Stomach (tissue), 9 donors: ENCODE results near the gene C4orf50. TPM values are rescaled to one million over a fixed set of nuclear protein-coding genes. Genes with fewer than 3 reads are reported as not detected.

Experiments used
- DNase-seq, 2 donors: peaks; one replicate each; pipeline versions ENCODE4 v3.0.0 to v3.0.0-alpha.2; 2013 to 2019
- H3K27ac ChIP-seq, 5 donors: fragments of 200-600 bp in 4 of 5; sonication (generic) in 4 of 5; one replicate each; pipeline ENCODE4 v1.5.1; 2013 to 2019; ENCODE audit warnings: mild to moderate bottlenecking in 1 of 5, moderate library complexity in 1 of 5
- H3K27me3 ChIP-seq, 3 donors: fragments of 200-600 bp; sonication (generic); one replicate each; pipeline ENCODE4 v1.5.1; 2017 to 2019; ENCODE audit warnings: mixed run types in 1 of 3
- H3K36me3 ChIP-seq, 4 donors: fragments of 200-600 bp; sonication (generic); 1 replicate in 3 of 4; 2 replicates in 1 of 4; pipeline ENCODE4 v1.5.1; 2016 to 2019
- H3K4me1 ChIP-seq, 4 donors: fragments of 200-600 bp; sonication (generic); one replicate each; pipeline ENCODE4 v1.5.1; 2016 to 2019
- H3K4me3 ChIP-seq, 4 donors: fragments of 200-600 bp; sonication (generic) in 3 of 4; one replicate each; pipeline ENCODE4 v1.5.1; 2016 to 2019; ENCODE audit warnings: mild to moderate bottlenecking in 1 of 4
- H3K9me3 ChIP-seq, 4 donors: fragments of 200-600 bp; sonication (generic); one replicate each; pipeline ENCODE4 v1.5.1; 2016 to 2019
- CTCF ChIP-seq, 7 experiments: fragments of 450-650 bp in 4 of 7; fragments of 200-600 bp in 3 of 7; sonication (generic) in 3 of 7; IDR thresholded peaks; one replicate each; pipeline ENCODE4 v1.5.1; 2016 to 2019; ENCODE audit warnings: antibody characterized with exemption in 7 of 7, control low read depth in 2 of 7, mild to moderate bottlenecking in 1 of 7
- EP300 ChIP-seq: sonication (generic); formaldehyde crosslinking; IDR thresholded peaks from one replicate; pipeline ENCODE4 v1.6.1; 2017; ENCODE audit warnings: antibody characterized with exemption
- POLR2A ChIP-seq, 4 donors: fragments of 450-650 bp; IDR thresholded peaks; one replicate each; pipeline ENCODE4 v1.6.1; 2016; ENCODE audit warnings: antibody characterized with exemption in 4 of 4, control low read depth in 2 of 4, mild to moderate bottlenecking in 1 of 4, moderate library complexity in 1 of 4
- POLR2AphosphoS5 ChIP-seq, 3 donors: sonication (generic); formaldehyde crosslinking; IDR thresholded peaks; one replicate each; pipeline ENCODE4 v1.6.1; 2016; ENCODE audit warnings: antibody characterized with exemption in 3 of 3
- WGBS, 5 donors: extraction: QIAGEN DNeasy Blood & Tissue Kit in 3 of 5; methylation state at CpG; one replicate each; pipeline versions ENCODE4 v1.1.5 to v1.1.7; 2013 to 2018; 5-methylcytosine and 5-hydroxymethylcytosine counted together
- intact Hi-C: fragments of 100-400 bp; cut with DNase I; formaldehyde crosslinking; loops from one replicate; pipeline ENCODE4 v1.15.1; 2023; ENCODE audit warnings: low total_unique reads
- polyA plus RNA-seq, 3 donors: library from polyadenylated mRNA; stranded (reverse); fragments of 200-250 nt; gene quantifications; one replicate each; pipeline ENCODE4 v1.2.3, GENCODE V29; 2013
- total RNA-seq, 5 donors: library from RNA; depleted of rRNA; stranded (reverse); fragments of >200 nt; gene quantifications; one replicate each; pipeline versions ENCODE4 v1.1.0 to v1.2.3, GENCODE V29; 2014 to 2016
- donor health status: healthy with polysubstance abuse.
- donor health status: Bipolar disorder and iron deficiency.
- donor health status: healthy.

C4orf50 gene
- total and polyA plus RNA-seq, 8 donors, result under 0.01 to 1.8 (median 0.85) TPM; not detected in 4

- H3K4me3 ChIP-seq, result no peak overlapping the region
- intact Hi-C loops, result no loop called here
- H3K27me3 ChIP-seq, result peaks cover 0 to 42% (median 9%) of the 10 kb centered on the region in 3 donors
- H3K36me3 ChIP-seq, result no peaks in the 10 kb centered on the region
- WGBS, 5 donors, result 84 to 89% (median 88%) methylated on average over 13 of the region's 13 CpGs
- H3K9me3 ChIP-seq, result no peaks in the 10 kb centered on the region
- no peak overlapping the region for H3K27ac ChIP-seq
- TF ChIP-seq EP300, result no peak
- TF ChIP-seq POLR2AphosphoS5 (IDR thresholded peaks at IDR 0.05), result no peak
- TF ChIP-seq CTCF (IDR thresholded peaks at IDR 0.05), result no peak
- no peak for TF ChIP-seq POLR2A (IDR thresholded peaks at IDR 0.05)
- H3K4me1 ChIP-seq, result peaks cover 0 to 14% (median 3%) of the 10 kb centered on the region in 4 donors
- DNase-seq, result peak in 1 of 2 donors; percentile 10
Measured at GRCh38 chr4:5960252-5960880, 57.9 kb downstream of the C4orf50 start.

DNA sequence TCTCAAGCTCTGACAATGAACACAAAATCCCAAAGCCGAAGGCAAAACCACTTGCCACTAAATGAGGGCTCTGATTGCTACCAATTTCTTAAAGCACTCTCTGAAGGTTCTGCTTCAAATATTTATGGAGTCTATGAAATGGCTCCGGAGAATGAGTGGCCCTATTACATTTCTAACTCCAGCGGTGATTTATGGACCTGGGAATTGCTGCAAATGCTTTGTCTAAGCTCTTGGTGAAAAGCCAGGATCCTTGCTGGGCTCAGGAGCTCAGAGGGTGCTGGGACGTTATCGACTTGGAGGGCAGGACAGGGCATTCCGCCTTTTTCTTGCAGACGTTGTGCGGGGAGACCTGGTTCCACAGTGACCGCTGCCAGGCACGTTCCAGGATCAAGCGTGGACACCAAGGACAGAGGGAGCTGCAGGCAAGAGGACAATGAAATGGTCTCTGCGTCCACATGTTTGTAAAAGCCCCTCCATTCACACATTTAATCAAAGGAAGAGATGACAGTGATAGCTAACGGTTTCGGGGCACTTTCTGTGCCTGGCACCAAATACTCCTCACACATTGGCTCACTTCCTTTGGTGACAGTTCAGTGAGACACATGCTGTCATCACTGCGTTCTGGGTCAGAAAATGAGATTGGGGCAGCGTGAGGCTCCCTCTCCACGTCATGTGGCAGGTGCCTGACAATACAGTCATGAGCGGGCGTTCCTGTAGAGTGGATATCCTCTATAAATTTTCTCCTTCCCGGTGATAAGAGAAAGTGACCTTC is 58.8 kb downstream of the C4orf50 start:
- WGBS, 5 donors, result 67 to 77% (median 72%) methylated on average over 20 of the region's 20 CpGs
- Histone ChIP-seq H3K27ac (no peak overlapping the region), H3K4me1 (peaks cover 0 to 14% (median 3%) of the 10 kb centered on the region in 4 donors), H3K36me3 (no peaks in the 10 kb centered on the region), H3K27me3 (peaks cover 0 to 39% (median 9%) of the 10 kb centered on the region in 3 donors), H3K4me3 (no peak overlapping the region), H3K9me3 (no peaks in the 10 kb centered on the region)
- no peak for TF ChIP-seq EP300
- TF ChIP-seq POLR2A (IDR thresholded peaks at IDR 0.05), result no peak
- no peak for TF ChIP-seq CTCF (IDR thresholded peaks at IDR 0.05)
- no peak for TF ChIP-seq POLR2AphosphoS5 (IDR thresholded peaks at IDR 0.05)
- intact Hi-C loops, result no loop called here
- peak in 1 of 2 donors; percentile 13 for DNase-seq

DNA sequence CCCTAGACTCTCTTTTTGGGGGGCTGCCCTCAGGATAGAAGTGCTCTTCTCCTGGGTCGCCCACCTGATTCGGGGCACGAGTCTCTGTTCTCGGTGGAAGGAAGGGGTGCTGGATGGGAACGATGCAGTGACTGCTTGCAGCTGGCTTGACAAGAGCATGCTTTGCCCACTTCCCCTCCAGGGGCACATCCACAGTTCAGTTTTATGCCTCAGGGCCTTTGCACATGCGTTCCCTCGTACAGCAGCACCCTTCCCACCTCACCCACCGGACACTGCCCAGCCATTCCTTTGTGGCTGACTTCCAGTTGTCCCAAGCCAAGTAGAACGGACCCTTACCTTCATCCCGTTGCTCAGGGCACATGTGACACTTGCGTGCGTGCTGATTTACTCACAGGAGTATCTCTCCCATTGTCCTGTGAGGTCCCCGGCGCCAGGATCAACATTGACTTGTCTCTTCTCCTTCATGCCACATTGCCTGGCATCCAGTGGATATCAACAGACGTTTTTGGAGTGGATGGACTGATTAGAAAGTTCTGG is 60.0 kb downstream of the C4orf50 start:
- no peak overlapping the region for H3K4me3 ChIP-seq
- peaks cover 0 to 14% (median 3%) of the 10 kb centered on the region in 4 donors for H3K4me1 ChIP-seq
- H3K9me3 ChIP-seq, result no peaks in the 10 kb centered on the region
- no peak for DNase-seq
- WGBS, 5 donors, result 84 to 89% (median 86%) methylated on average over 12 to 15 of the region's 15 CpGs
- TF ChIP-seq CTCF (IDR thresholded peaks at IDR 0.05), result no peak
- TF ChIP-seq EP300, result no peak
- TF ChIP-seq POLR2A (IDR thresholded peaks at IDR 0.05), result no peak
- TF ChIP-seq POLR2AphosphoS5 (IDR thresholded peaks at IDR 0.05), result no peak
- peaks cover 0 to 50% (median 12%) of the 10 kb centered on the region in 3 donors for H3K27me3 ChIP-seq
- no peak overlapping the region for H3K27ac ChIP-seq
- intact Hi-C loops, result no loop called here
- H3K36me3 ChIP-seq, result no peaks in the 10 kb centered on the region

GRCh38 chr4:5957076-5957475 is 61.2 kb downstream of the C4orf50 start:
- H3K36me3 ChIP-seq, result no peaks in the 10 kb centered on the region
- H3K27me3 ChIP-seq, result peaks cover 0 to 60% (median 12%) of the 10 kb centered on the region in 3 donors
- H3K9me3 ChIP-seq, result no peaks in the 10 kb centered on the region
- no peak for DNase-seq
- peaks cover 0 to 14% (median 3%) of the 10 kb centered on the region in 4 donors for H3K4me1 ChIP-seq
- intact Hi-C loops, result no loop called here
- 63 to 79% (median 68%) methylated on average over 16 of the region's 16 CpGs for WGBS, 5 donors
- TF ChIP-seq CTCF (IDR thresholded peaks at IDR 0.05) (no peak), POLR2AphosphoS5 (IDR thresholded peaks at IDR 0.05) (no peak), POLR2A (IDR thresholded peaks at IDR 0.05) (no peak), EP300 (no peak)
- H3K27ac ChIP-seq, result no peak overlapping the region
- H3K4me3 ChIP-seq, result no peak overlapping the region
